ENCODE results near the gene CNPPD1.

CNPPD1 gene

DNA sequence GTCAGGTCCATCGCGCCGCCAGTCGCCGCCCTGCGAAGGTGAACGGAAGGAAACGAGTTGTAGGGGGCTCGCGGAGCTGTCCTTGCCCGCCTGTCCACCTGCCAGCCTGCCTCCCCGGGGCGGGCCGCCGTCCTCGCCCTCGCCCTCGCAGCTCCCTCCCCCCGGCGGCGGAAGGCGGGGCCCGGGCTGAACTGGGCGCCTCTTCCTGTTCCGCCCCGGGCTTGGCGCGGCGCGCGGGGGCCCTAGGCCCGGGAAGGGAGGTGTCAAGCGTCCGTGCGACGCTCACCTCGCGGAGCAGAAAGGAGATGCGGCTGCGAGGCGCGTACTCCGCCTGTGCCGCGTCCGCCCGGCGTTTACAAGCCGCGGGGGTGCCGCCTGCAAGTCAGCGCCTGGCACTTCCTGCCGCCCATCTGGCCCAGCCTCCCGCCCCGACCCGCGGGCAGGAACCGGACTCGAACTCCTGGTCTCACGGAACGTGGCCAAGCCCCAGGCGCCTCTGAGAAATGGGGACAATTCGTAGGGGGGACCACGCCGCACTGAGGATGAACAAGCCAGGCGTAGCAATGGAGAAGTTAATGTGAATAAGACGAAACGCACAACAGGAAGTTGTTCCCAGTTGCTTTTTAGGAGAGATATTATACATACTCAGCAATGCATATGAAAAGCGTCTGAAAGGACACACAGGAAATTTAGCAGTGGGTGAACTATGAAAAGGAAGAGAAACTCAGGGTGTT, at the start of gene CNPPD1:
Gene CNPPD1, minus strand, starts transcription at position 108 of the 734 bp plus-strand sequence. Its CDS starts 97 bp downstream, at position 11.
- peak; percentile 72 to 90 for DNase-seq

DNA sequence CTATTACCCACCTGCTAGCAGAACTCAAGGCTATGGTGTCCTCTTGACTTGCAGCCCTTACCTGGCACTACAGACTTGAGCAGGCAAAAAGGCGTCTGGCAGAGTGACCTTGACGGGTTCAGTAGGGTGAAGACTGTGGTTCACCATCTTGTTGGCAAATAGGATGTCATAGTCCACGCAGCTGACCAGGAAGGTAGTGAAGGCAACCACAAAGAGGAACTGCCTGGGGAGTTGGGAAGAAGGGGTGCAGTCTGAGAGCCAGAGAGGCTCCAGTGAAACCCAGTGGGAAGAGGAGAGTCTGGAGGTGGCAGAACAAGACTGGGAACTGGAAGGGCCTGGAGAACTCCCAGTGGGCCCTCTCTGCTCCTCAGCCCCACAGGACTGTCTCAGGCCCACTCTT, 48.6 kb upstream of the CNPPD1 start:
- DNase-seq: no peak

DNA sequence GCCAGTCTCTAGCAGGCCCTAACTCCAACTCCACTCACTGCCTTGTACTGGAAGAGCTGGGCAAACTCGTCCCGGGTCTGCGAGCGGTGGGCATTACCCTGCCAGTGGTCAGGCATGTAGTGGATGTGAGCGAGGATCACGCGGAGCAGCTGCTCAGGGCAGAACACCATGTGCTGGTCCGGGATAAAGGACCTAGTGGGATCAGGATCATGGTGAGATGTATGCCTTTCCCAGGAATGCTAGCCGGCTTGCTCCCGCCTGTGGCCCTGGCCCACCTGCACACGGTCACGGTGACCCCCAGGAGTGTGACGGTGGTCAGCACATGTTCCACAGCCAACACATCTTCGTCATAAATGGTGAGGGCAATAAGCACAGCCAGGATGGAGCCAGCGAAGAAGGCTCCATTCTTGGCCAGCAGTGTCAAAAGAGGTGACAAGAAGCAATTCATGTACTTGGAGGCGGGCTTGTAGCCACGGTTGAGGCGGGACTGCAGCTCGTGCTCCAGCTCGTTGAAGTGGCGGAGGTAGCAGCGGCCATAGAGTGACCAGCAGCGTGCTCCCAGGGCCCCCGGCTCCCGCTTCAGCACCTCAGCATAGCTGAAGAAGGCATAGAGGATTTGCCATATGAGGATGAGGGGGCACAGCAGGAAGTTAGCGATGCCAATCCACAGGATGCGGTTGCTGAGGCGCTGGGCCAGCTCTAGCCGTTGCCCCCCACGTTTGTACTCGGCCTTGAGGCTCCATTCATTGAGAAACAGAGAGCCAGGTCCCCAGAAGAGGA, 47.3 kb upstream of the CNPPD1 start:
- no peak for DNase-seq

DNA sequence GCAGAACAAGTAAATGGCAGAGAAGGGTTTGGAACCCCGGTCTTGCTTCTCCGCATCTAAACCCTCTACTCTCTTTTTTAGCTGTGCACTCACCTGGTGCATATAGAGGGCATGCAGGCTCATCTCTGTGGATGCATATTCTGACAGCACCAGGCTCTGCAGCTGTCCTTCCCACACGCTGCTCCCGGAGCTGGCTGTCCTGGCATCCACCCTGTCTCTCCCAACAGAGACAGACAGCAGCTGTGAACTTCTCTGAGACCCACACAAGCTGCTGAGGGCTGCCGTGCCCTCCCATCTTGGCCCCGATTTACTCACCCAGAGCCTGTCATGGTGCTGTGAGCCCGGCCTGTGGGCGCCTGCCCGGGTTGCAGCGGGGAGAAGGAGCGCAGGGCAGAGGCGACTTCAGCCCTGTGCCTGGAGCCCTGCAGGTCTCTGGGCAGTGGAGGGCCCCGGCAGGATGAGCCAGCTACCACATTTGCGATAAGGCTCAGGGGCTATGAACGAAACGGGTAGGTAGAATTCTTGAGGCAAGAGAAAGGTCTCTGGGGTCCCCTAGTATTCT, 45.3 kb upstream of the CNPPD1 start:
- DNase-seq: no peak

DNA sequence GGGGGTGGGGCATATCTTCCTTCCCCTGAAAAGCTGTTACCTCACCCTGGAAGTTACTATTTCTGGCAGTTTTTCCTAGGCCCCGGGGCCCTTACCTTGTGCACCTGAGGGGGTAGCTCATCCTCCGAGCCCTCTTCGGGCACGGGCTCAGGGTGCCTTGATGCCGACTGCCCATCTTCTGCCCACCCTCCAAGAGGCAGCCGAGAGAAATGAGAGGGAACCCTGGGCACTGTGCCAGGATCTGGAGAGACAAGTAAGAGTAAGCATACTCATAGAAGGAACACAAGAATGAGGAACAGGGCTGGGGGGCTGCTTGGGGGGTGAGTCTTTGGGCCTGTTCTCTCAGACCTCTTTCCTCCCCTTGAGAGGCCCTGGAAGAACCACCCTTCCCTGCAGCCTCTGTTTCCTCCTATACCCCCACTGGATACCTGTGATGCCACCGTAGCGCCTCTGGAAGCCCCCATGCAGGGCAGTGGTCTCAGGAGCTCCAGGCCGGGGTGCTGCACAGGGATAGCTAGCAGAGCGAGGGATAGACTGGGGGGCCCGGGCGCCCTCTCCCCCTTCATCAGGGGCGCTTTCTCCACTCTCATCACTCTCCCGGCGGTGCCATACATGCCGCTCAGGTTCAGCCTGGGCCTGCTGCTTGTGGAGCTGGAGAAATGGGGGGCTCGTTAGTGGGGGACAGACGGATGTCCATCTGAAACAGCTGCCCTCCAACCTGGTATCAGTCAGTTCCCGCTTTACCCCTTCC, 44.1 kb upstream of the CNPPD1 start:
- DNase-seq: no peak

- no peak for DNase-seq
These were observed 43.2 kb upstream of the CNPPD1 start for GRCh38 chr2:219219784-219220532.

DNA sequence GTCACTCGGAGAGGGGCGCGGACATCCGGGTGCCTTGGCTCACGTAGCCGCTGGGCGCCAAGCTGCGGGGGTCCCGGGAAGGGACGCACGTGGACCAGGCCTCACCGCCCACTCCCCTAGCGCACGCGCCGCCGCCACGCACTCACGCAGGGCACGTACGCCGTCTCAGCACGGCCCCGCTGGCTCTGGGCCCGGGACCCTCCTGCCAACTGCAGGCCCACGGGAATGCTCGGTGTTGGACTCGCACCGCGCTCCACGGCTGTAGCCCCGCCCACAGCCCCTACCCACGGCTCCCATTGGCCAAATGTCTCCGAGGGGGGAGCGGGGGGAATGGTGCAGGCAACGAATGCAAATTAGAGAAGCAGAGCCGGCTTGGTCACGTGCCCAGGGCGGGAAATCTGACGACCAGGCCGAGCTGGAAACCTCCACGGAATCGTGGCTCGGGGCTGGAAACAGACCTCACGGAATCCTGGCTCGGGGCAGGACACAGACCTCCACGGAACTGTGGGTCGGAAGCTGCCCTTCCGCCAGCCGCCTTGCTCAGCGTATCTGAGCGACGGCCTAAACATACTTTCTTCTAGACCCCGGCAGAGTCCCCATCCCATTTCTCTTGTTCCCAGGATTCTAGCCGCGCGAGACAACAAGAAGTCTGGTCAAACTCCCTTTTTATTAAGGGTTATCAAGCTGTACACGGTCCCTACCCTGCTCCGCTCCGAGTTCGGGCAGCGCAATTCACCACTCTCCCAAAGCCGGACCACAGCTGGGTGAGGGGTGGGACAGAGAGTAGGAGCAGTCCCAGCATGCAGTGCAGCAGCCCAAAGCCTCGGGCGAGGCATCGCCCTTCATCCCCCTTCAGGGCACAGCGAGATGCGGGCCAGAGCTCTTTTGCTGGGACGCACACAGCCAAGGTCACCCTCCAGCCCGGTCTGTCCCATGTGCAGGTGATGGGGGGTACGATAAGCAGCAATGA, 42.3 kb upstream of the CNPPD1 start, which contains the start of gene ABCB6:
Gene ABCB6, minus strand, starts transcription at position 227 of the 970 bp plus-strand sequence. CDS start 285 bp downstream, outside the sequence.
- peak; percentile 91 to 97 for DNase-seq

DNA sequence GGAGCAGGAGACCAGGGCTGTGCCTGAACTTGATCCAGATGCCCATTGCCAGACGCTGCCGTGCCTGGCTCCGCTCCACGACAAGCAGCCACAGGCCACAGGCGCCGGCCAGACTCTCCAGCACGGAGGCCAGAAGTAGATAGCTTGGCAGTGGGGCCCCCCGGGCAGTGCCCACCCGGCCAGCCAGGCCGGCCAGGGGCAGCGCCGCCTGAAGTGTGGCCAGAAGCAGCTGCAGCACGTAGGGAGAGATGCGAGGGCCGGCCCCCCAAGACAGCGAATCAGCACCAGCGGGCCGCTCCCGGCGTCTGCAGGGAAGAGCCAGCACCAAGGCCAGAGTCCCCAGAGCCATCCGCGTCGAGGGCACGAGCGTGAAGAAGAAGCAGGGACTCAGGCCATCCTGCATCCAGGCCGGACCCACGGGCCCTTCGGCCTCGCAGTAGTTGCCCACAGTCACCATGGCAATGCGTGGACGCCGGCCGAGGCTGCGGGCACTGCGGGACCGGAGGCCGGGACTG, 41.5 kb upstream of the CNPPD1 start:
- DNase-seq: peak in 1 of 2 experiments; percentile 65

GRCh38 chr2:219216535-219216915, 39.8 kb upstream of the CNPPD1 start:
- no peak for DNase-seq

- no peak for DNase-seq
These were observed 39.3 kb upstream of the CNPPD1 start for GRCh38 chr2:219215871-219216534.

GRCh38 chr2:219214786-219215185, 38.1 kb upstream of the CNPPD1 start:
- no peak for DNase-seq

GRCh38 chr2:219214141-219214540, 37.4 kb upstream of the CNPPD1 start:
- no peak for DNase-seq

- DNase-seq: no peak
These were observed 36.9 kb upstream of the CNPPD1 start for GRCh38 chr2:219213486-219214071.

- DNase-seq: no peak
These were observed 36.3 kb upstream of the CNPPD1 start for GRCh38 chr2:219213026-219213415.

DNA sequence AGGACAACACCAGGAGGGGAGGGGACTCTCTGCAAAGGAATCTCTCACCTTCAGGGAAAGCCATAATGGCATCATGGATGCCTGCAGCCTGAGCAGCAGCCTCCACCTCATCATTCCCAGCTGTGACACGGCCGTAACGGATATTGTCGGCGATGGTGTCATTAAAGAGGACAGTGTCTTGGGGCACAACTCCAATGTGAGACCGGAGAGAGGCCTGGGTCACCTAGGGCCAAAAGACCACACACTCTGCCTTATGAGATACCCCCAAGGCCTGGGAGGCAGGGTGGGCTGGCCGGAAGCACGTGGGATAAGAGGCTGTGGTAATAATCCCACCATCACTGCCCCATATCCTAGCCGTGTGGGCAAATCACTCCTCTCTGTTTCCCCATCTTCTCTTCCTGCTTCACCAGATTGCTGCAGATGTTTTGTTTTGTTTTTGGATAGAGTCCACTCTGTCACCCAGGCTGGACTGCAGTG, 34.2 kb upstream of the CNPPD1 start:
- no peak for DNase-seq

DNA sequence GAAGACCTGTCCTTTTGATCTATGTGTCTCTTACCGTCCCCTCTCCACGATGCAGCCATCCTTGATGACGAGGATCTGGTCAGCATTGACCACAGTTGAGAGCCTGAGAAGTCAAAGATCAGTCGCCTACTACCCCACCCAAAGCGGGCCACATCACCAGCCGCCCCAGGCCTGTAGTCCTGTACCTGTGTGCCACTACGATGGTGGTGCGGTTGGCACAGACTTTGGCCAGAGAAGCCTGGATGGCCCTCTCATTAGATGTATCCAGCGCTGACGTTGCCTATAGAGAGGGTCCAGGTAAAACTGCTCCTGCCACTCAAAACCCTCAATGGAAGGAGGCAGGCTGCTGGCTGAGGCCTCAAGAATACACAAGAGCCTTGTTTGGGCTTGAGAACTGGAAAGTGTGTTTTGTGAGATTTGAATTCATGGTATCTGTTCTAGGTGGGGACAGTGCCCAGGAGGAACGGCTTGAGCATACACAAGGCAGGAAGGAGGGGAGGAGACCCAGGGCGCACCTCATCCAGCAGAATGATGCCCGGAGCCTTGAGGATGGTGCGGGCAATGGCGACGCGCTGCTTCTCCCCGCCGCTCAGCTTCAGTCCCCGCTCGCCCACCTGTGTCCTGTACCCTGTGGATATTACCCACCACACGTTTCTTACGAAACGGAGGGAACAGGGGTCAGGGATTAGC, 33.6 kb upstream of the CNPPD1 start:
- DNase-seq: no peak

DNA sequence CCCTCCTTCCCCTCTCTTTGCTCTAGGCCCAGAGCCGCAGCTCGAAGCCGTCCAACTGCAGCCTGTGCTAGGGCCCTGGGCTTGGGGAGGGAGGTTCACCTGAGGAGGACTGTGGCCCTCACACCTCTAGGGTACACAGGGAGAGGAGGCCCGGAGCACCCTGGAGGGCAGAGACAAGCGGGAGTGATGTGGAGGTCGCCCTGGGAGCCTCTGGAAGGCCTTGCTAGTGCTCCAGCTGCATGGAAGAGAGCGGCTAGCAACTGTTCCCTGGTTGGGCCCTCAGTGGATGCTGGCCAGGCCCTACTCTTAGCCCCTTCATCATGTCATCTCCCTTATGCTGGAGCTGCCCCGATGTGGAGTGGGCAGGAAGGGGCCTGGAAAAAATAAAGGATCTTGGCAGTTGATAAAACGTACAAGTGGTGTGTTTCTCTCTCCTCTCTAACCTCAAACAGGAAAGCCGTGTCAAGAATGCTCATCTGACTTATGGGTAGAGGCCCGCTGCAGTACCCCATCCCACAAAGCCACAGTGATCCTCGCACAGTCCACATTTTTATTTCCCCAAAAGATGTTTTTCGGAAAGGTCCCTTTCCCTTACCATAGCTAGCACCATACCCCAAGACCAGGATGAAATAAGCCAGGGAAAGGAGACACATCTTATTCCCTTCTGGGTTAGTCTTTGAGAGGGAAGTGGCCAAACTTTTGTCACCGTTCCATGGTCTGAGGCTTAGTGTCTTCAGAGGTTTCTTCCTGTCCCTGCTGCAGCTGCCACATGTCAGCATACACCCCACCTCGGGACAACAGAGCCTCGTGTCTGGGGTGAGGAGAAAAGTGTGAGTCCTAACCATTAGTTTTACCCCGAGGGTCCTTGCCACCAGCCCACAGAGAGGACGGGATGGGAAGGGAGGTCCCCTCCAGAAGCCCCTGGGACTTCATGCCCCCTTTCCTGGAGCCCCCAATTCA, 32.8 kb upstream of the CNPPD1 start:
- no peak for DNase-seq

All from SHP77 (cell line).